Endothelial cell of umbilical vein (primary cell): ENCODE data around the gene TNFSF10. TPM values are rescaled to one million over a fixed set of nuclear protein-coding genes. Genes with fewer than 3 reads are reported as not detected.
A peak's percentile ranks its signal among the peaks of the same experiment; 100 is the strongest.

Source experiments
- BruUV-seq: library from RNA; stranded (reverse); fragments of 400-500 nt; replicated peaks from 2 replicates; lab custom pipeline; 2021; lab: Mats Ljungman, UMichigan
- CTCF ChIA-PET: fragments of 300-600, 350-600 bp; sonication (Branson Sonifier 250); formaldehyde crosslinking; loops from one replicate; lab custom pipeline; 2021; ENCODE audit warnings: antibody characterized with exemption, inconsistent platforms; lab: Charles Lee
- POLR2A ChIA-PET: fragments of 300-600, 350-600 bp; sonication (Branson Sonifier 250); formaldehyde crosslinking; loops from one replicate; lab custom pipeline; 2021; ENCODE audit warnings: antibody characterized with exemption, inconsistent platforms; lab: Charles Lee
- DNase-seq: peaks from one replicate; pipeline ENCODE4 v3.0.0-alpha.2; 2011; ENCODE audit warnings: low read depth, low spot score
- FAIRE-seq: peaks from 2 replicates; lab custom pipeline; 2011; peaks lifted over from hg19 to GRCh38; lab: Jason Lieb, UNC
- H2AFZ ChIP-seq: 2 replicates; pipeline ENCODE4 v1.6.0; 2012; ENCODE audit warnings: low read depth, low read length, control low read depth, inconsistent platforms
- H3K27ac ChIP-seq: 2 replicates; pipeline ENCODE4 v1.5.1; 2011; ENCODE audit warnings: low read depth, mild to moderate bottlenecking, control low read depth, low read length, moderate library complexity; ENCODE audit not compliant: insufficient read depth
- H3K27me3 ChIP-seq, 2 experiments: 2 replicates each; pipeline versions ENCODE4 v1.6.0 to v1.6.1; 2011; ENCODE audit warnings: low read length in 2 of 2, mixed read lengths in 1 of 2; ENCODE audit not compliant: control insufficient read depth in 2 of 2, insufficient read depth in 2 of 2
- H3K36me3 ChIP-seq, 2 experiments: 2 replicates in 1 of 2; 3 replicates in 1 of 2; pipeline ENCODE4 v1.5.1; 2011; ENCODE audit warnings: low read length in 2 of 2, mild to moderate bottlenecking in 1 of 2, moderate library complexity in 1 of 2; ENCODE audit not compliant: control insufficient read depth in 2 of 2, insufficient read depth in 2 of 2; ENCODE audit errors: extremely low read depth in 1 of 2
- H3K4me1 ChIP-seq: 3 replicates; pipeline ENCODE4 v1.5.1; 2011; ENCODE audit warnings: mild to moderate bottlenecking, low read length; ENCODE audit not compliant: control insufficient read depth, insufficient read depth; ENCODE audit errors: extremely low read depth
- H3K4me2 ChIP-seq: 2 replicates; pipeline ENCODE4 v1.6.1; 2011; ENCODE audit warnings: low read length, control low read depth, mixed read lengths; ENCODE audit not compliant: insufficient read depth
- H3K4me3 ChIP-seq, 3 experiments: fragments of 200-600 bp in 1 of 3; sonication (generic), shearing (Covaris generic) in 1 of 3; replicated peaks in 1 of 3; 2 replicates each; pipeline ENCODE4 v1.5.1; 2011 to 2016; ENCODE audit warnings: control low read depth in 3 of 3, low read length in 3 of 3, mild to moderate bottlenecking in 2 of 3, inconsistent platforms in 1 of 3, low read depth in 1 of 3, moderate library complexity in 1 of 3; ENCODE audit not compliant: insufficient read depth in 1 of 3
- H3K79me2 ChIP-seq: 2 replicates; pipeline ENCODE4 v1.6.0; 2012; ENCODE audit warnings: low read length, inconsistent platforms; ENCODE audit not compliant: control insufficient read depth, insufficient read depth
- H3K9ac ChIP-seq: replicated peaks from 2 replicates; pipeline ENCODE3; 2011; ENCODE audit warnings: low read length, control low read depth; ENCODE audit not compliant: insufficient read depth; ENCODE audit errors: extremely low read depth
- H3K9me1 ChIP-seq: replicated peaks from 3 replicates; pipeline ENCODE4 v1.6.0; 2011; ENCODE audit warnings: mild to moderate bottlenecking, low read length; ENCODE audit not compliant: control insufficient read depth, insufficient read depth; ENCODE audit errors: extremely low read depth
- H3K9me3 ChIP-seq: replicated peaks from 2 replicates; pipeline ENCODE4 v1.5.1; 2012; ENCODE audit warnings: low read length, inconsistent platforms; ENCODE audit not compliant: control insufficient read depth, insufficient read depth
- H4K20me1 ChIP-seq: replicated peaks from 2 replicates; pipeline ENCODE3; 2011; ENCODE audit warnings: mild to moderate bottlenecking, low read length; ENCODE audit not compliant: control insufficient read depth, insufficient read depth; ENCODE audit errors: extremely low read depth
- CTCF ChIP-seq, 2 donors: IDR thresholded peaks; 1 replicate in 1 of 2; 2 replicates in 1 of 2; pipeline ENCODE4 v1.5.1; 2011; ENCODE audit warnings: low read length in 2 of 2, mild to moderate bottlenecking in 2 of 2, moderate library complexity in 2 of 2, control low read depth in 1 of 2, inconsistent platforms in 1 of 2, low read depth in 1 of 2; ENCODE audit not compliant: insufficient read depth in 1 of 2; ENCODE audit errors: extremely low read depth in 1 of 2
- EZH2 ChIP-seq: IDR thresholded peaks from 2 replicates; pipeline ENCODE4 v1.6.1; 2012; ENCODE audit warnings: borderline replicate concordance, low read depth, mild to moderate bottlenecking, moderate library complexity, low read length, inconsistent platforms; ENCODE audit not compliant: severe bottlenecking
- FOS ChIP-seq: IDR thresholded peaks from 2 replicates; pipeline ENCODE4 v1.6.1; 2011; ENCODE audit warnings: mild to moderate bottlenecking, low read length, moderate library complexity, borderline replicate concordance; ENCODE audit not compliant: insufficient read depth
- GATA2 ChIP-seq: IDR thresholded peaks from 2 replicates; pipeline ENCODE4 v1.7.0; 2011; ENCODE audit warnings: low read depth, mild to moderate bottlenecking, moderate library complexity, mixed read lengths, low read length; ENCODE audit not compliant: insufficient read length, insufficient read depth
- JUN ChIP-seq: IDR thresholded peaks from 2 replicates; pipeline ENCODE4 v1.6.1; 2011; ENCODE audit warnings: borderline replicate concordance, low read depth; ENCODE audit not compliant: insufficient read length, insufficient read depth
- MAX ChIP-seq: IDR thresholded peaks from 2 replicates; pipeline ENCODE4 v1.6.1; 2011; ENCODE audit not compliant: insufficient read depth, insufficient read length
- MYC ChIP-seq: IDR thresholded peaks from one replicate; pipeline ENCODE4 v1.6.1; 2011; ENCODE audit warnings: mild to moderate bottlenecking, low read depth, low read length
- POLR2A ChIP-seq: IDR thresholded peaks from 2 replicates; pipeline ENCODE4 v1.6.1; 2012; ENCODE audit warnings: low read depth, mild to moderate bottlenecking, control low read depth, low read length
- POLR2AphosphoS5 ChIP-seq: IDR thresholded peaks from 2 replicates; pipeline ENCODE4 v1.6.1; 2012; ENCODE audit warnings: low read depth, mild to moderate bottlenecking, control low read depth, low read length, moderate library complexity; ENCODE audit not compliant: insufficient read depth
- dilution Hi-C: fragments of 300-500 bp; cut with MboI; formaldehyde crosslinking; loops from one replicate; pipeline ENCODE4 v1.15.0; 2019; ENCODE audit warnings: low sequenced_read_pairs; ENCODE audit not compliant: extremely low pct_ligation_motif_present
- intact Hi-C: fragments of 100-400 bp; cut with micrococcal nuclease; formaldehyde crosslinking; loops from one replicate; pipeline ENCODE4 v1.10.0; 2022
- polyA plus RNA-seq, 4 experiments: library from polyadenylated mRNA; depleted of rRNA in 3 of 4; stranded (reverse) in 3 of 4; unstranded in 1 of 4; fragments of >200 nt; gene quantifications; 2 replicates each; pipeline versions ENCODE4 v1.2.1 to v1.2.3, GENCODE V29; 2011 to 2012; ENCODE audit warnings: missing spikeins in 1 of 4
- total RNA-seq: library from RNA; stranded (reverse); gene quantifications from 2 replicates; pipeline ENCODE4 v1.2.3, GENCODE V29; 2021

TNFSF10 gene
- total and polyA plus RNA-seq, 2 donors (not counting 3 experiments of a cell fraction or from before 2014, with no cell fraction given) = 31.2 to 55.0 TPM

GRCh38 chr3:172515130-172515918 lies 7.9 kb downstream of the TNFSF10 start:
- no TSS peak for BruUV-seq
- no peaks in the 10 kb centered on the region for H3K27me3 ChIP-seq
- ChIA-PET POLR2A (no interaction called here), CTCF (interaction anchor here (1.2 to 1.5 kb wide), 3 partner anchors 80 to 158 kb away, joined by 3 to 5 read pairs (median 3); no protein-coding TSS in a partner anchor)
- H3K36me3 ChIP-seq = peaks cover 0 to 5% of the 10 kb centered on the region in 2 experiments
- H3K4me2 ChIP-seq = no peak overlapping the region
- intact Hi-C loops (no loop called here), dilution Hi-C loops (no loop called here)
- DNase-seq (peak; percentile 68), FAIRE-seq (peak; percentile 26)
- no peaks in the 10 kb centered on the region for H3K9me3 ChIP-seq
- H3K79me2 ChIP-seq = no peaks in the 10 kb centered on the region
- H3K4me3 ChIP-seq = no peak overlapping the region
- no peak overlapping the region for H3K9ac ChIP-seq
- no peaks in the 10 kb centered on the region for H3K9me1 ChIP-seq
- no peak for TF ChIP-seq JUN
- TF ChIP-seq FOS = no peak
- TF ChIP-seq EZH2 = no peak
- no peak for TF ChIP-seq POLR2AphosphoS5
- no peak for TF ChIP-seq POLR2A
- no peak for TF ChIP-seq GATA2
- no peak for TF ChIP-seq MAX
- TF ChIP-seq MYC = no peak
- no peak for TF ChIP-seq CTCF (IDR thresholded peaks at IDR 0.05; ENCODE audit: extremely low read depth in 1 of 2, insufficient read depth in 1 of 2, low read depth in 1 of 2, low read length in 2 of 2)
- peaks cover 34% of the 10 kb centered on the region for H3K4me1 ChIP-seq
- H2AFZ ChIP-seq = no peak overlapping the region
- H4K20me1 ChIP-seq = no peaks in the 10 kb centered on the region
- no peak overlapping the region for H3K27ac ChIP-seq
